Hematopoietic multipotent progenitor cell treated with erythropoietin and hydrocortisone succinate and interleukin-3 and kit ligand, for 15 days (in vitro differentiated cells): ENCODE data around the gene PLPPR1.
"Not testable (repeated sequence)": the region's sequence is repeated elsewhere in the genome, so short reads cannot be mapped to it uniquely, and the experiment has no call there.

Experiments
- DNase-seq: peaks from one replicate; pipeline ENCODE4 v3.0.0-alpha.2; 2015; ENCODE audit warnings: low spot score

The PLPPR1 gene

DNA sequence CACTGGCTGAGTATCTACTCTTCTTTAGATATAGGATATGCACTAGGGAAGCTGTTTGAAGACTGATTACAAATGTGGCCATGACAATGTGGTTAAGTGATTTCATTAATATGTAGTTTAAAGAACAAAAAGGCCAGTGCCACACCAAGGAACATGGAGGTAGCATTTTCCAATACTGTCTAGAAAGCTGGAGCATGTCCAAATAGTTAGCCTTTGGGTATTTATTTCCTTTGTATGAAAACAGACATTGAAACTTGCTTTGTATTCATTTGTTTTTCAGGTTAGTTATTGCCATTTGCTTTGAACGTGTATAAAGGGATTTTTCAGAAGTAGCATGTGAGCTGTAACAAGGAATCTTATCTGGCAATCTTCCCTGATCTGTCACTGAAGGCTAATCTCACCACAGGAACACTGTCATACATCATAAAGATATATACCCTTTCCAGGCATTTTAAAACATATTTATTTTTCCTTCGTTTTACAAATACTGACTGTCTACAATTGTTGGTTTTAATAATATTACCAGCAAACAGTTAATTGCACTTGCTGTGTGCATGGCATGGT is 93.4 kb downstream of the PLPPR1 start:
- DNase-seq: no peak

DNA sequence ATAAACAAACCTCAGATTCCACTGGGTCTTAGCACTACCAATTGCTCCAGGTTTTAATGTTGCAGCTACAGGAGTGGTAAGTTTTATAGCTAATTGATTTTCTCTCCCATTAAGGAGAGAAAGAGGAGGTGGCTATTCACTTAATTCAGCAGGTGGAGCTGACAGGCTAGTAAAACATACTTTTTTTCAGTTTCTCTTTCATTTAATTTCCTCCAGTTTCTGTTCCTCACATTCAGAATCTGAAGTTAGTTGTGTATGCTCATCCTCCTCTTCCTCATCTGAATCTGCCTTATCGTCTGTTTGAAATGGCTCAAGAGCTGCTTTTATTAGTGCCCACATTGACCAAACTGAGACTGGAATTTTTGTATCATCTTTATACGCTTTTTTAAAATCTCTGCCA is 98.0 kb downstream of the PLPPR1 start:
- no peak for DNase-seq

DNA sequence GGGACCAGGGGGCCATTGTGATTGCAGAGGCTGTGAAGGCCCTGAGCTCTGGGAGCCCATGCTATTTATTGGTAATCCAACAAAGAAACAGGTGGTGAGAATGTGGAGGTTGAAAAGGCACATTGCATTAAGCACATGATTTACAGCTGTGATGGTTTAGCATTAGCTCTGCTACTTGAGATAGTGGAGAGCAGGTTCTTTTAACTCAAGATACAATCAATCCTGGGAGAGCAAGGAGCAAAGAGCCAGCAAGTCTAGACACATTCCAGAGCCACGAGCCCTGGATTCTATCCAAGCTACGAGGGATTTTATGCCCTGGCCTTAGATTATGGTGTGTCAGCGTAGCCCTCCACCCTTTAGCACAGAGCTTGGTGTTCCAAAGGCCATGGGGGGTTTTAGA is 98.8 kb downstream of the PLPPR1 start:
- not testable (repeated sequence) for DNase-seq

DNA sequence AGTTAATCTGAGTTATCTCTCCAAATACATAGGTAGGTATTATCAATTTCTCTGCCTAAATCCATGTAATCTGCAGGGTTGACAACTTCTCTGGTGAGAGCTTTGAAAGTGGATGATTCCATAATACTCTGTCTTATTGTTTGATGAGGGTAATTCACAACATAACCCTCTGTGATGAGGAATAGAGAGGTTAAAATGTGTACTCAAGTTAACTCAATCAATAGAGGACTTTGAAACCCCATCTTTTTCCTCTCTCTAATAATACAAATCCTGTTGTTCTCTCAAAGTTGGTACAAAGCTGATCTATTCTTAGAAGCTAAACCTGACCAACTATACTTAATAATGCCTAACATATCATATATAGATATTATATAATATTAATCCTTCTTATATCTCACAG is 100.1 kb downstream of the PLPPR1 start:
- no peak for DNase-seq

DNA sequence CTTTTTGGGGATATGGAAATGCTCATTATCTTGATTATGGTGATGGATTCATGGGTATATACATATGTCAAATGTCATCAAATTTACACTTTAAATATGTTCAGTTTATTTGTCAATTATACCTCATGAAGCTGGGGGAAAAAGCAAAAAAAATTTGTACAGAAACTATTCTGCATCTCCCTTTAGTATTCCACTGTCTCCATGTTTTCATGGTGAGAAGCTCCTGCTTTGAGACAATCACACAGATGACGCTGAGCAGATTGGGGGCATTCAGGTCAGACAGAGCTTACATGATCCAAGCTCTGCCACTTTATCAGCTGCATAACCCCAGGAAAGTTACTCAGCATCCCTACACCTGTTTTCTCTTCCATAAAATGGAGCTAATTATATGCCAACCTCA is 101.5 kb downstream of the PLPPR1 start:
- DNase-seq: no peak

DNA sequence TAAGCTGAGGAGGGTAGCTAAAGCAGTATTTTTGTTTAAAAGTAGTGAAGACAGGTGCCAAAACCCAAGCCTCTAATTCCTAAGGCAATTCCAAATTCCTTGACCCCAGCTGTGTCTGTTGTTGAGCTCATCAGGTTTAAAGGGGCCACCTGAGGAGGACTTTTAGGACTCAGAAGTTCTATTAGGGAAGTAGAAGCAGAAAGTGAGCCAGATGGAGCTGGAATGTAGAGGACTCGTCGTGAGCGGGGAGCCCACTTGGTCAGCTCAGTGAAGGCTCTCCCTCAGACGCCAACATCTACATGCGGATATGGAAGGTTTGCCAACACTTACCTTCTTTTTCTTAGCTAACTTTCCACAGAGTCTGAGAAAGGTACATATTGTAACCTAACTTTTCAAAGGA is 102.8 kb downstream of the PLPPR1 start:
- no peak for DNase-seq

DNA sequence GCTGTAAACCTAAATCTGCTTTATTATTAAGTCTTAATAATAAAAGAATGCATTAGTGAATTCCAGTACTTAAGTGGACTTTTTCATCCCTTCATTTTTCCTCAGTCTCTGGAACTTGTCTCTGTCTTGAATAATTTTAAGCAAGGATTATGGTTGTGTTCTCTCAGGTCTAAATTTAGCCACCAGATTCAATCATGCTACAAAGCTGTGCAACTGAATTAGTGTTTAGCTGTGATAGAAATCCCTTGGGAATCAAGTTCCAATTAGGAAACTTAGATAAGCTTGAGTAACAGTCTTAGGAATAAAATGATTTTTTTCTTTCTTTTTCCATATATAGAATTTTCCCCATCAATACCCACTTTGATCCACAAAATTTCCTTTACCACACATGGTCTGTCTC is 104.3 kb downstream of the PLPPR1 start:
- no peak for DNase-seq

DNA sequence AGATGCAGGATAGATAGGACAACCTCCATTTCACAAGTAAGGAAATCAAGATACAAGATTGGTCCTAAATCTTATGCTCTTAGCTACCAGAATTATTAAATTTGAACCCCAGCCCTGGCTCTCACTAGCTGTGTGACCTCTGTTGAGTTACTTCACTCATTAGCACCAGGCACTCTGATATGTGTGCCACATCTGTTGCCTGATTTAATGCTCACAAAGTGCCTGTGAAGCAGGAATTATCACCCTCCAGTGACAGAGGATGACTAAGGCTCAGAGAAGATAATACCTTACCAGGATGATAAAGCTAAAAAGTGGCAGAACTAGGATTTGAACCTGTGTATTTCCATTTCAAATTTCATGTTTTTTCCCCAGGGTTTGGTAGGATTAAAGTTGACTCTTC is 110.0 kb downstream of the PLPPR1 start:
- no peak for DNase-seq

DNA sequence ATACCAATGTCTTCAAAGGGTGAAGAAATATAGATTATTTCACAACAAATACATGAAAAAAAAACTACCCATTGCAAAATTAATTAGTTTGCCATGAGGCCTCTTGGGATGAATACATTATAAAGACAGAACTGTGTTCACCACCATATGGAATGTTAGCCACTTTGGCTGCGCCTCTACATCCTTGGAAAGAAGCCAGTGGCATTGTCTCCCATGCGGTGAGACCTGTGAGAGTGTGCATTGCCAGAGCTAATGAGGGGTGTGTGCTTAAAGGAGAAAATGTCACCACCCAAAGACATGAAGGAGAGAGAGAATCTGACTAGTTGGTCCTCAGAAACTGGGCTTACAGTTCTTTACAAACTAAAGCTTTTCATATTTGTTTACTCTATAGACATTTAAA is 110.6 kb downstream of the PLPPR1 start:
- DNase-seq: no peak

DNA sequence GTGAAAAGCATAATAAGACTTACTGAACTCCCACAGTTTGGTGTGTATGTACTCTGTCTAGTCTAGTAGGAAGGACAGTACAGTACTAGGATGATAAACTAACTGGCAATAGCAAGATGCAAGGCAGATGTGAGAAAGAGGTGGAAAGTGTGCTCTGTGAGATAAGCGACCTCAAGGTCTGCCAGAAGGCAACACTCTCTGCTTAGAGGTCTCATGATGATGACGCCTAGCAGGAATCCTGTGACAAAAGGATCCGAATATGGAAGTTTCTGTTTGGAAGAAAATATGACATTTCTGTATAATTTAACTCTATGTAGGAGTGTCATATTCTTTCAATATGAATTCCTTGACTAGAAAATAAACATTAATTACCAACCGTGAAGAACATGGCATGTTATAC is 112.2 kb downstream of the PLPPR1 start:
- no peak for DNase-seq

DNA sequence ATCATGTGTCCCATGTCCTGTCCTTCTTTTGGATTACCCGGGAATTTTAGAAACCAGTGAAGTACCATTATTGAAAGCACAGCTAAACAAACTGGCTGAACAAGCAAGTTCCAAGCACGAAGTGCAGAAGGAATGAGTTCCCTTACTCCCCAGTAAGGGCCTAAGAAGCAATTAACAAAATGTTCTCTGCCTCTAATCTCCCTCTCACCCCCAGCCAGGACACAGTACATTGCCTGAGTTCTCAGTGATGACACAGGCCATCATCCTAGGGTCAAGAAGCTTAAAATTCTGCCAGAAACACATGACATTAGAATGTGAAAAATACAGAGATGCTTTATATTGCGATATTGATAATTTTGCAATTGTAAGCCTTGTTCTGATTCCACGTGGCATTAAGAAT is 118.0 kb downstream of the PLPPR1 start:
- no peak for DNase-seq

DNA sequence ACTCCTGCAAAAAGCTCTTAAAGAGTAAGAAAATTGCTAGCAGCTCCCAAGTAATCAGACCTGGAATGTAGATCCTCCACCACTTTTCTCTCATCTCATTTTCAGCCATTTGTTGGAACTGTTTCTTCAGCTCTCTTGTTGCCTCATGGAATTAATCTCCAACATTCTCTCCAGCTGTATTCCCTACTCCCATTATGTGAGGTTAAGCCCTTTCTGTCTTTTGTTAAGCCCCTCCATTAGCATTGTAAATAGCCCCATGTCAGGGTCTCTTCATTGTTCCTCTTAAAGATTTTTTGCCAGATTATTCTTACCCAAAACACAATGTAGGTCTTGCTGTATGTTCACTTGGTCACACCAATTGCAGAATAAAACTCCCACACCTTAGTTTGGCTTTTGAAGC is 119.8 kb downstream of the PLPPR1 start:
- no peak for DNase-seq

DNA sequence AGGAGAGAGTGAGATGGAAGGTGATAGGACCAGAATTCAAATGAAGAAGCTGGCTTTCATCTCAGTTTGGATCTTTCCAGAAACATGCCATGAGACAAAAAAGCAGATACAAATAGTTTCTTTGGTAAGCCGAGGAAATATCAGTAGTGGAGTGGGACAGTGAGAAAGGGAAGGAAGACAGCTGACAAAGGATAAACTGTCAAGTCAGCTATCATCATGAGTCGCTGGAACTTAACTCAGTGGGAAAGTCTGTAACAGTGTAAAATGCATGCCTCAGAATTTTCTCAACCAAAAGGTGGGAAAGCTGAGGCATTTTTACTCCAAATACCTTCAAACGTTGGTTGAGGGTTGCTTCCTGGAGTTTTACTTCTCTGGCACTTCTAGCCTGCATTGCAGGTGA is 129.8 kb downstream of the PLPPR1 start:
- no peak for DNase-seq

DNA sequence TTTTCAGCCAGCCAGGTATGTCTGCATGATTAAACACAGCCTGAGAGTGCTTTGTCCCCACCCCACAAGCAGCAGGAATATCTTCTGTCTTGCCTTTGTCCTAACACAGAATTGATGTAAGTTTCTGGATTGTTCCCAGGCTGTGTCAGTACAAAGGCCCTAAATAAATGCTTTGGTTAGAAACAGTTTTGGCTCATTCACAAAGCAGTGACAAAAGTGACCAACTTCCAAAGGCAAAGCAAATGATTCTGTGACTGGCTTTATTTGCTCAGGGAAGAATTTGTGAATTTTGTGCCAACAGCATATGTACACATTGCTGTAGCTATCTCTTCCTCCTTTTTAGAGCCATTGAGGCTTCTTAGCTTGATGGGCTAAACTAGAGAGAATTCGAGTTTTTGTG is 133.7 kb downstream of the PLPPR1 start:
- DNase-seq: no peak

DNA sequence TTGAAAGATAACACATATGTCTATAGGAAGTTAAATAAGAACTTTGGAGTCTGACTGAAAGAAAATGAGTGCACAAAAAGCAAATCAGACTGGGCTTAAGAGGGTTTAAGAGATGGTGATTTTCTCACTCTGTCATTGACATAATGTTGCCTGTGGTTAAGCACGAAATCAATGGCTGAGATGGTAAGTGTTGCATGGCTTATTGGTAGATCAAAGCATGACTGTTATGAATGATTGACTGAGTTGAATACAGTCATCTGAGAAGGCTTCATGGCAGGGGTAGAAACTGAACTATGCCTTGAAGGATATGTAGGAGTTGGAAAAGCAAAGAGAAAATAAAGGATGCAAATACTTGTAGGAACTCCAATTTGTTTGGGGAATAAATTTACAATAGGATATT is 136.6 kb downstream of the PLPPR1 start:
- no peak for DNase-seq

DNA sequence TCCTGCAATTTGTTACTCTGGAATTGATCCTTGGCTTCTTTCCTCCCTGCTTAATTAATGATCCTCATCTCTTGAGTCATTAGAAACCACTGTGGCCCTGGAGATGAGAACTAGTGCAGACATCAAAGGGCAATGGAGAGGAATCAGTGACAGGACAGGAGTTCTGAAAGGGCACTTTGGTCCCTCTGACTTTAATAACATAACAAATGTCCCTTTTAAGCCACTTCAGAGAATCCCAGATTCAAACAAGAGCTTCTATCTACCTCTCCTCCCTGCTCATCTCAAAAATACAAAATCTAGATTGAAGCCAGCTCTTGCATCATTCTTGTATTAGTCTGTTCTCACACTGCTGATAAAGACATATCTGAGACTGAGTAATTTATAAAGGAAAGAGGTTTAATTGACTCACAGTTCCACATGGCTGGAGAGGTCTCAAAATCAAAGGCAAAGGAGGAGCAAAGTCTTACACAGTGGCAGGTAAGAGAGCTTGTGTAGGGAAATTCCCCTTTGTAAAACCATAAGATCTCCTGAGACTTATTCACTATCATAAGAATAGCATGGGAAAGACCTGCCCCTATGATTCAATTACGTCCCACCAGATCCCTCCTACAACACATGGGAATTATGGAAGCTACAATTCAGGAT is 139.1 kb downstream of the PLPPR1 start:
- DNase-seq: no peak

DNA sequence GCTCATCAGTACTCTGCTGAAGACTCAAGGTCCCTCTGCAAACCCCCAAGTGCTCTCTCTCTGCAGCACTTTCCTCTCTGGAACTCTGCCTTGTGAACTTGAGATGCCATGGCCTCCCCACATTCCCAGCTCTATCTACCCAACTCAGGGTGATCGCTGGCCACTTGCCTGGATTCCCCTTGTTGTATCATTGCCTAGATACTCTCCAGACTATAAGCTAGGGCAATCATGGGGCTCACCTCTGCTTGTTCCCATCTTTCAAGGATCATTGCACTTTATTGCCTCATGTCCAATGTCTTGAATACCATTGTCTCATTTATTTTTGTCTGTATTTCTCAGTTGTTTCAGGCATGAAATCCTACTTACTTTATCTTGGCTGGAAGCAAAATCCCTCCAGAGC is 144.1 kb downstream of the PLPPR1 start:
- DNase-seq: no peak

DNA sequence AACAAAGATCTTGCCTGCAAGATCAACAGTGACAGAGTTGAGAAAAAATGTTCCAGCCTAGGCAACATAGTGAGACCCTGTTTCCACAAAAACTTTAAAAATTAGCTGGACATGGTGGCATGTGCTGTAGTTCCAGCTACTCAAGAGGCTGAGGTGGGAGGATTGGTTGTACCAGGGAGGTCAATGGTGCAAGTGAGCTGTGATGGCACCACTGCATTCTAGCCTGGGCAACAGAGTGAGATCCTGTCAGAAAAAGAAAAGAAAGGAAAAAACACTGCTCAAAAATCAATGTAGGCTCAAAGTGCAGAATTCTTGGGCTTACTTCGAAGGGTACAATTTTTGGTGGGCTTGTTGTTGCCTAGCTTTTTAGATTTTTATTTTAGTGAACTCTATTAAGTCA is 145.4 kb downstream of the PLPPR1 start:
- DNase-seq: no peak

DNA sequence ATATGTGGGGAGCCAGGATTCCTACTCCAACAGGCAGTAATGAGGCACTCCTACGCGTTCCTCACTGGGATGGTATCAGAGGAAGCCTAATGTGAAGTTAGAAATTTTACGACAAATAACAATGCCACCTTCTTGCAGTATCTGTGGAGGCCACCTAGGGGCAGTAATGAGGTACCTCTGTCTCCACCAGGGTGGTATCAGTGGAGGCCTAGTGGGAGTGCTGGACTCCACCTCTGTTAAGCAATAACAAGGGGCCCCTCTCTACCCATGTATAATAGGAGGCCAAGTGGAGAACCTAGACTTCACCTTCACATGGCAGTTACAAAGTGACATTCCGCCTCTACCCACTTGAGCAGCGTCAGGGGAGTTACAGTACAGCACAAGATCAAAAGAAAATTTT is 147.9 kb downstream of the PLPPR1 start:
- no peak for DNase-seq

DNA sequence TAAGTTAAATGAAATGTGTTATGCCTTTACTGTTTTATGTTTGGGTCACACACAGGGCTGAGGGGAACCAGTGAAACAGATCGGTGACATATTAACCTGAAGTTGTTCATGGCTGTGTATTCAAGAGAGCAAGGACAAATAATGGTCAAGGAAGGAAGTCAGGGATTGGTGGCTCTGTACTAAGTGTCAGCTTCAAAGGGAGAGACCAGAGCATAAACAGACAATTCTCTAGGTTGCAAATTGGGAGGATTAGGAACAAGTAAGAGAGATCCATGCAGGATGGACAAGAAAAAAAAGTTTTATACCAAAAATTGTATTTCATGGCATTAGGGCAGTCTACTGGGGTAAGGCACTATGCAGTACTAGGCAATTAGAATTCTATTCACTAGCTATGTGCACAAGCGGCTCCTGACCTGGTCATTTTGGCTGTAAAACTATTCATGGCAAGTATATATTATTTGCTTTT is 156.3 kb downstream of the PLPPR1 start:
- no peak for DNase-seq

DNA sequence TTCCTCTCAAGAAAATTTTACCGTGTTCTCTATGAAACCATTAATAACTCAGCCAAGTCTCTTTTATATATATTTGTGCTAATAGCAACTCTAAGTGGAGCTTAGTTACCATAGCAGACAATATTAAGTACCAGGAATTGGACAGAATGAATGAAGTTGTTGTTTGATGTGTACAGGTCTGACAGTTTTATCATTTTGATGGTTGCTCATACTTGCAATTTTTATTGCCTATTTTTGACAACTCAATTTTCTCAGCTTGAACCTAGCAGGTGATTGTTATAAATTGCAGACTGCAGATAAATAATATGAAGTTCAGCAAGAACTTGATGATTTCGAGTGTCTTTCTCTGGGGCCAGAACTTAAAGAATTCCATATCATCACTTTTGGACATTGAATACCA is 163.2 kb downstream of the PLPPR1 start:
- no peak for DNase-seq

DNA sequence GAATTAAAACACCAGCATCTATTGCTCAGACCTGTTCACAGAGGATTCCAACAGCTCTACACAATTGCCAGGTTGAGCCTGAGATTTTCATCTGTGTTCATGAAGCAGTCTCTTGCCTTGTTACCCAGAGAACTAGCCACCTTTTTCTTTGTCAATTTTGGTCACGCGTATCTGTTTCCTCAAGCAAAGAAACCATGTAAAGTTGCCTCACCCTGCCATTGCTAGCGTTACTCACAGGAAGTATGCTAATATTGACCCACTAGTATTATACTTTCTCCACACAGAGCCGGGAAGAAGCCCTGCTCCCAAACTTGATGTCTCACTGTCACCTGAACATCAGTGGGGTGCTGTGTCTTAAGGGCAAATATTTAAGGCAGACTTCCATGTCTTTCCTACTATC is 168.5 kb downstream of the PLPPR1 start:
- DNase-seq: no peak

DNA sequence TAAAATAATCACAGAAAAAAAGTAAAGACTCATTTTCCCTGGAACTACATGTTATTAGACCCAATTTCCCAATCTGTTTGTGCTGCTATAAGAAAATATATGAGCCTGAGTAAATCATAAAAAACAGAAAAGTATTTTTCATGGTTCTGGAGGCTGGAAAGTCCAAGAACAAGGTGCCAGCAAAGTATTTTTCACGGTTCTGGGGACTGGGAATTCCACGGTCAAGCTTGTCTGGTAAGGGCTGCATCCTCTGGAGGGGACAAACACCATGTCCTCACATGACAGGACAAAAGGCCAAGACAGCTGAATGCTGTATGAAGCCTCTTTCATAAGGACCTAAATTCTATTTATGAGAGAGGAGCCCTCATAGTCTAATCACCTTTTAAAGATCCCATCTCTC is 172.3 kb downstream of the PLPPR1 start:
- no peak for DNase-seq

DNA sequence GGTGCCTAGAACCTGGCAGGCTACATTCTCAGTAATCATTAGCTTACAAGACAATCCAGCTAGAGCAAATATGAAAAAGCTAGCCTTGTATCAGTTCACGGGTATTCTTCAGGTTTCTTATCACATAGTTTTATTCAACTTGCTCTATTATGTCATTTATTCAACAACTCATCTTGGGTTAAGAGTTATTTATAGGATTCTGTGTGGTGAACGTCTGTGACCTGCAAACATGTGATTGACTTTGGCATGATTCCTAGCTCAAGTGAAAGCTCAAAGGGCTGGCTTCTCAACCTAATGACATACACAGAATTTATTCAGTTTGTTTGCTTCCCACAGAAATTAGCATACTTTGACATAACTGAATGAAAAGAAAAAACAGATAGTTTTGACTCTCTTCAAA is 173.1 kb downstream of the PLPPR1 start:
- DNase-seq: no peak
